A673 (cell line): Measurements from ENCODE around the gene SOCS2. TPM values are rescaled to one million over a fixed set of nuclear protein-coding genes. Genes with fewer than 3 reads are reported as not detected.

Source experiments
- BruUV-seq: library from RNA; stranded (reverse); fragments of 400-500 nt; replicated peaks from 2 replicates; lab custom pipeline; 2021; lab: Mats Ljungman, UMichigan
- CTCF ChIA-PET: fragments of 300-600 bp; sonication (Branson Sonifier 250); formaldehyde crosslinking; loops from one replicate; lab custom pipeline; 2022; ENCODE audit warnings: antibody characterized with exemption; lab: Charles Lee
- POLR2A ChIA-PET: fragments of 300-600 bp; sonication (Branson Sonifier 250); formaldehyde crosslinking; loops from one replicate; lab custom pipeline; 2022; ENCODE audit warnings: antibody characterized with exemption; ENCODE audit not compliant: low non-redundant PET; lab: Charles Lee
- DNase-seq: peaks from one replicate; pipeline ENCODE4 v3.0.0-alpha.2; 2015; ENCODE audit warnings: low spot score
- H3K27ac ChIP-seq: fragments of 200-600 bp; sonication (generic); 2 replicates; pipeline ENCODE4 v1.5.1; 2016; ENCODE audit warnings: mixed run types, low read depth, mild to moderate bottlenecking, mixed read lengths, antibody characterized with exemption, low read length; ENCODE audit not compliant: poor library complexity, severe bottlenecking
- H3K27me3 ChIP-seq: fragments of 200-600 bp; sonication (generic); replicated peaks from 2 replicates; pipeline ENCODE4 v1.6.1; 2017; ENCODE audit warnings: mixed run types, low read depth, mild to moderate bottlenecking, mixed read lengths, antibody characterized with exemption, low read length; ENCODE audit not compliant: insufficient read depth, poor library complexity
- H3K36me3 ChIP-seq: fragments of 200-600 bp; sonication (generic); 2 replicates; pipeline ENCODE4 v1.6.1; 2016; ENCODE audit warnings: mixed run types, mild to moderate bottlenecking, mixed read lengths, antibody characterized with exemption, low read length; ENCODE audit not compliant: insufficient read depth, poor library complexity, severe bottlenecking
- H3K4me1 ChIP-seq: fragments of 200-600 bp; sonication (generic); 2 replicates; pipeline ENCODE4 v1.6.1; 2017; ENCODE audit warnings: mixed run types, mild to moderate bottlenecking, mixed read lengths, antibody characterized with exemption, low read length; ENCODE audit not compliant: insufficient read depth, poor library complexity, severe bottlenecking
- H3K4me3 ChIP-seq: fragments of 200-600 bp; sonication (generic); 2 replicates; pipeline ENCODE4 v1.5.1; 2016; ENCODE audit warnings: low read depth, mixed run types, mild to moderate bottlenecking, mixed read lengths, low read length; ENCODE audit not compliant: poor library complexity, severe bottlenecking
- H3K9me3 ChIP-seq: fragments of 200-600 bp; sonication (generic); 2 replicates; pipeline ENCODE4 v1.6.1; 2016; ENCODE audit warnings: mixed run types, low read depth, mild to moderate bottlenecking, mixed read lengths, antibody characterized with exemption, low read length; ENCODE audit not compliant: poor library complexity, severe bottlenecking
- CTCF ChIP-seq: fragments of 300-800, 200-600 bp; sonication (generic); conservative IDR thresholded peaks from 2 replicates; pipeline ENCODE4 v1.5.1; 2017; ENCODE audit warnings: low read depth, mild to moderate bottlenecking, antibody characterized with exemption, low read length, moderate library complexity, mixed read lengths
- EZH2 ChIP-seq: fragments of 200-600 bp; sonication (generic); IDR thresholded peaks from 2 replicates; pipeline ENCODE4 v1.6.1; 2017; ENCODE audit warnings: borderline replicate concordance, low read depth, mild to moderate bottlenecking, mixed read lengths, antibody characterized with exemption, low read length; ENCODE audit not compliant: poor library complexity, severe bottlenecking
- intact Hi-C: fragments of 100-400 bp; cut with micrococcal nuclease; formaldehyde crosslinking; loops from one replicate; pipeline ENCODE4 v1.10.0; 2022; ENCODE audit not compliant: unreplicated experiment
- total RNA-seq: library from RNA; stranded (reverse); gene quantifications from 2 replicates; pipeline ENCODE4 v1.2.3, GENCODE V29; 2021

The SOCS2 gene
- total RNA-seq, 1 experiment from 2014 or later = 1.3 TPM

GRCh38 chr12:93616584-93617101 is 44.2 kb downstream of the SOCS2 start:
- CTCF ChIA-PET = no interaction called here
- no TSS peak for BruUV-seq
- intact Hi-C loops = no loop called here
- no peaks in the 10 kb centered on the region for H3K9me3 ChIP-seq
- DNase-seq = no peak
- POLR2A ChIA-PET = no interaction called here
- H3K36me3 ChIP-seq = no peaks in the 10 kb centered on the region
- H3K27ac ChIP-seq = no peak overlapping the region
- peaks cover 12% of the 10 kb centered on the region for H3K4me1 ChIP-seq
- no peaks in the 10 kb centered on the region for H3K27me3 ChIP-seq
- H3K4me3 ChIP-seq = no peak overlapping the region
- no peak for TF ChIP-seq EZH2
- no peak for TF ChIP-seq CTCF

- no peaks in the 10 kb centered on the region for H3K36me3 ChIP-seq
- H3K9me3 ChIP-seq = no peaks in the 10 kb centered on the region
- no peak overlapping the region for H3K27ac ChIP-seq
- CTCF ChIA-PET = no interaction called here
- no peak for DNase-seq
- intact Hi-C loops = no loop called here
- H3K27me3 ChIP-seq = no peaks in the 10 kb centered on the region
- no peak for TF ChIP-seq EZH2
- no peak for TF ChIP-seq CTCF
- BruUV-seq = no TSS peak
- POLR2A ChIA-PET = no interaction called here
- peaks cover 5% of the 10 kb centered on the region for H3K4me1 ChIP-seq
- no peak overlapping the region for H3K4me3 ChIP-seq
Measured at GRCh38 chr12:93618891-93619410, 46.5 kb downstream of the SOCS2 start.

- ChIA-PET CTCF (no interaction called here), POLR2A (no interaction called here)
- intact Hi-C loops = no loop called here
- TF ChIP-seq EZH2 (no peak), CTCF (no peak)
- Histone ChIP-seq H3K36me3 (no peaks in the 10 kb centered on the region), H3K27me3 (no peaks in the 10 kb centered on the region), H3K4me1 (no peaks in the 10 kb centered on the region), H3K4me3 (no peak overlapping the region), H3K9me3 (no peaks in the 10 kb centered on the region), H3K27ac (no peak overlapping the region)
- DNase-seq = no peak
- no TSS peak for BruUV-seq
Measured at GRCh38 chr12:93621986-93622385, 49.5 kb downstream of the SOCS2 start.
